ENCODE data around the gene HBP1.
A peak's percentile ranks its signal among the peaks of the same experiment; 100 is the strongest.
"Not testable (repeated sequence)": the region's sequence is repeated elsewhere in the genome, so short reads cannot be mapped to it uniquely, and the experiment has no call there.

The HBP1 gene, protein sequence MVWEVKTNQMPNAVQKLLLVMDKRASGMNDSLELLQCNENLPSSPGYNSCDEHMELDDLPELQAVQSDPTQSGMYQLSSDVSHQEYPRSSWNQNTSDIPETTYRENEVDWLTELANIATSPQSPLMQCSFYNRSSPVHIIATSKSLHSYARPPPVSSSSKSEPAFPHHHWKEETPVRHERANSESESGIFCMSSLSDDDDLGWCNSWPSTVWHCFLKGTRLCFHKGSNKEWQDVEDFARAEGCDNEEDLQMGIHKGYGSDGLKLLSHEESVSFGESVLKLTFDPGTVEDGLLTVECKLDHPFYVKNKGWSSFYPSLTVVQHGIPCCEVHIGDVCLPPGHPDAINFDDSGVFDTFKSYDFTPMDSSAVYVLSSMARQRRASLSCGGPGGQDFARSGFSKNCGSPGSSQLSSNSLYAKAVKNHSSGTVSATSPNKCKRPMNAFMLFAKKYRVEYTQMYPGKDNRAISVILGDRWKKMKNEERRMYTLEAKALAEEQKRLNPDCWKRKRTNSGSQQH

DNA sequence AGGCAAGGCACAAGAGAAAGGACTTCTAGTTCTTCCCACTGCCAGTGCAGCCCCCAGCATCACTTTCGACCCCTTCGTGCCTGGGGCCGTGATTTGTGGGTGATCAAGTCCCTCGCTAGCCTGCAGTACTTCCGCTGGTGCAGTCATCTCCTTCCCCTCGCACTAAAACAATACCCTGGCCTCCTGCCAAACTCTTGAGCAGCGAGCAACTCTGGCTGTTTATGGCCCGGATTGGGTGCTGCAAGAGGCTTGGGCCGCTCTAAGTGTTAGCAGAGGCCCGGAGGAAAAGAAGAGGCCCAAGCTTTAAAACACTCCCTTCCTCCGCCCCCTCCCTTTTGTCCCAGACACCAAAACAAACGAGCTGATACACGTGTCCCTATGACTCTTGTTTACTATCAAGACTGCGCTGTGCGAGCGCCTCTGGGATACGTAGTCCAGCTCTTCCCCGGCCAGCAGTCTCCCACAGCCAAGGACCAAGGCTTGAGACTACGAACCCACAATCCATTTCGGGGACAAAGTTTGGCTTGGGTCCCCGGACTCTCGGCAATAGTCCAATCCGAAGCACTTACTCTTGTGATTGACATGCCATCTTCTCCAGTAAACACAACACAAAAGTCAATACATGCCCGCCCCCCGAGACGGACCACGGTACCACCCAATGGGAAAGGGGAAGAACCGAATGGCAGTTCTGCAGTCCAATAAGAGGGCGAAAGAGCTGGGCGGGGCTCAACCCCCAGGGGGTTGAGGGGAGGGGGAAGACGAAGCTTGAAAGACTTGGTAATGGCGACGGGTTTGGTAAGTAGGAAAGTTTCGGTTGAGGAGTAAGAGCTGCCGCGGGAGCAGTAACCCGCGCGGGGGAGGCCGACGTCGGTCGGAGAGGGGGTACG is at the start of gene HBP1:
TSS of gene HBP1 (plus strand) at position 771 of the 887 bp plus-strand sequence. CDS start 10,891 bp downstream, outside the sequence.
- peak; percentile 100 for DNase-seq (ENCODE audit: low spot score)

- DNase-seq (ENCODE audit: low spot score), result no peak
Observed at GRCh38 chr7:107119376-107120105, 49.3 kb upstream of the HBP1 start.

- no peak for DNase-seq (ENCODE audit: low spot score)
Observed at GRCh38 chr7:107122486-107122911, 46.3 kb upstream of the HBP1 start.

DNA sequence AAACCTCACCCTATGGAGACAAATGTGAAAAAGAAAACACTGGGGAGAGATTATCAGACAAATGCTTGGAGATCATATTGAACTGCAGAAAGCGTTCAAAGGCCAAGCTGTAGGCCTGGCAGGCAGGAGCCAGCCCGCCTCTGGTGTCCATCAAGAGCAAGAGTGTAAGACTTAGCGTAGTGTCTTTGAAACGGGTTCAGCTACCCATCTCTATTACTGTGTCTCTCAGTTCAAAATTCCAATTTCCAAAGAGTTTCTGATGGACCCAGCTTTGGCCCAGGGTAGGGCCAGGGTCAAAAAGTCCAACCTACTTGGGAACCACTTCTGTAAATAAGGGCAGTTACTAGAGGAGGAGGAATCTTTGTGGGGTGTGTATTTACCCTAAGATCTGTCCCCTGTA is 45.4 kb upstream of the HBP1 start:
- no peak for DNase-seq (ENCODE audit: low spot score)

- DNase-seq (ENCODE audit: low spot score), result no peak
Observed at GRCh38 chr7:107125475-107125874, 43.3 kb upstream of the HBP1 start.

DNA sequence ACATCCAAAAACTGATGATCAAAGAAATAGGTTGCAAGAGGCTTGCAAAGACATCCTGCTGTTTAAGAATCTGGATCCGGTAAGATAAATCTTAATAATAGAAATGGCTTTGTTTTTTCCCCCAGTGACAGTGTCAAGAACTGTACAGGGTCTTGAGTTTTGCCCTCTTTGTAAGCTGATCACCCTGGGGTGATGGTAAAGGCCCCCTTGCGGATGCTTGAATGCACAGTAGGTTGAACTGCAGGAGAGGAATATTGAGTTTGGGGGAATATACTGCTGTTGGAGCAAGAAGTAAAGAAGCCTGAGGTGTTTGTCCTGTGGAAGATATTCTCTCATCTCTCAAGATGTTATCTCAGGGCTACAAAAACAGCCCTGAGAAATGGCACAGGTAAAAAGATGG is 40.6 kb upstream of the HBP1 start:
- DNase-seq (ENCODE audit: low spot score), result no peak

- DNase-seq (ENCODE audit: low spot score), result no peak
Observed at GRCh38 chr7:107128748-107129147, 40.1 kb upstream of the HBP1 start.

- DNase-seq (ENCODE audit: low spot score), result no peak
Observed at GRCh38 chr7:107130487-107131220, 38.1 kb upstream of the HBP1 start.

- DNase-seq (ENCODE audit: low spot score), result no peak
Observed at GRCh38 chr7:107133396-107133795, 35.4 kb upstream of the HBP1 start.

DNA sequence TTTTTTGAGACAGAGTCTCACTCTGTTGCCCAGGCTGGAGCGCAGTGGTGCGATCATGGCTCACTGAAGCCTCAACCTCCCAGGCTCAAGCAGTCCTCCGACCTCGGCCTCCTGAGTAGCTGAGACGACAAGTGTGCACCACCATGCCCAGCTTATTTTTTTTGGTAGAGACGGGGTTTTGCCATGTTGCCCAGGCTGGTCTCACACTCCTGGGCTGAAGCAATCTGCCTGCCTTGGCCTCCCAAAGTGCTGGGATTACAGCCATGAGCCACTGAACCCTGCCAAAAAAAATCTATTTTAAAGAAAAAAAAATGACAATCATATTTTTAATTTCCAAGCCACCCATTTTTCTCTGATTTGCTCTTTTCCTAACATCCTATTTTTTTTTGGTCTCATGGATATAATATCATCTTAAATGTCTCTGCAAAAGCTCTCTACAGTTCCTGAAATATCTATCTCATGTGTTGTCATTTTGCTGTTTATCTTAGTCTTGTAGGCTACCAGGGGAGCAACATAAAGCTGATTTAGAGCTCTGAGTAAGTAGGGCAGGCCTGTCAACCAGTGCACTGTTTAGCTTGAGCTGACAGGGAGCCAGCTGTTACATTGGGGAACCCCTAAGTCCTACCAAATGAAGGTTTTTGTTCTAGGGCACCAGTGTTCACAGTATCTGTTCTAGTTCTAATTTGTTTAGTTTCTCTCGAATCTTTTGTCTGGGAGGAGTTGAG is 29.9 kb upstream of the HBP1 start:
- no peak for DNase-seq (ENCODE audit: low spot score)

DNA sequence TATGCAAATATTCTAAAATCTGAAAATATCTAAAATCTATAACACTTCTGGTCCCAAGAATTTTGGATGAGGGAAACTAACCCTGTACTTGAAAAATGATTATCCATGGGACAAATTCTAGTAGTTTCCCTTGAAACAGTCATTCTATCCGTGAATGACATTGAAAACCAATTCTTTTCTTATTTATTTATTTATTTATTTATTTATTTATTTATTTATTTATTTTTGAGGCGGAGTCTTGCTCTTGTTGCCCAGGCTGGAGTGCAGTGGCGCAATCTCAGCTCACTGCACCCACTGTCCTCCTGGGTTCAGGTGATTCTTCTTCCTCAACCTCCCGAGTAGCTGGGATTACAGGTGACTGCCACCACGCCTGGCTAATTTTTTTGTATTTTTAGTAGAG is 24.9 kb upstream of the HBP1 start:
- DNase-seq (ENCODE audit: low spot score), result not testable (repeated sequence)

GRCh38 chr7:107145067-107145838 is 23.6 kb upstream of the HBP1 start:
- DNase-seq (ENCODE audit: low spot score), result no peak

- peak; percentile 82 for DNase-seq (ENCODE audit: low spot score)
Observed at GRCh38 chr7:107147464-107148393, 21.1 kb upstream of the HBP1 start.

- DNase-seq (ENCODE audit: low spot score), result no peak
Observed at GRCh38 chr7:107148721-107149120, 20.1 kb upstream of the HBP1 start.

DNA sequence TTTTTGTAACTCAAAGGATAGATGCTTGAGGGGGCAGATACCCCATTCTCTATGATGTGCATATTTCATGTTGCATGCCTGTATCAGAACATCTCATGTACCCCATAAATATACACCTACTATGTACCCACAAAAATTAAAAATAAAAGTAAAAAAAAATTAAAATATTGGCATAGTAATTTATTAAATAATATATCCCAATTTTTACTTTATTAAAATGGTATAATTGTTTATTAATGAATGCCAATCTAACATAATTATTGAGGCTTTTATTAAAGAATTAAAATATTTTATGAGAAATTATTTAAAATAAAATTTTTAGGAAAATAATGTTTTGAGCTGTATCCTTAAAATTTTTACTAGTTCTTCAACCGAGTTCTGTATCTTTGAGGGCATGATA is 18.9 kb upstream of the HBP1 start:
- DNase-seq (ENCODE audit: low spot score), result no peak

- peak; percentile 92 for DNase-seq (ENCODE audit: low spot score)
Observed at GRCh38 chr7:107150375-107151073, 18.3 kb upstream of the HBP1 start.

DNA sequence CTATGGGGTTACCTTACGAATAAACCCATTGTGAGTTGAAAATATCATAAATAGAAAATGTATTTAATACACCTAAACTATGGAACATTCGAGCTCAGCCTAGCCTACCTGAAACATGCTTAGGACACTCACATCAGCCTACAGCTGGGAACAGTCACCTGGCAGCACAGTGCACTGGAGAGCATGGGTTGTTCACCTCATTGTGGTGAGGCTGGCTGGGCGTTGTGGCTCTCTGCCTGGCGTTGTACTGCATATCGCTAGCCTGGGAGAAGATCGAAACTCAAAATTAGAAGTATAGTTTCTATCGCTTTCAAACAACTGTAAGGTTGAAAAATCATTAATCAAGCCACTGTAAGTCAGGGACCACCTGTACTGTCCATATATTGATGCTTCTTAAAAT is 17.3 kb upstream of the HBP1 start:
- DNase-seq (ENCODE audit: low spot score), result no peak

DNA sequence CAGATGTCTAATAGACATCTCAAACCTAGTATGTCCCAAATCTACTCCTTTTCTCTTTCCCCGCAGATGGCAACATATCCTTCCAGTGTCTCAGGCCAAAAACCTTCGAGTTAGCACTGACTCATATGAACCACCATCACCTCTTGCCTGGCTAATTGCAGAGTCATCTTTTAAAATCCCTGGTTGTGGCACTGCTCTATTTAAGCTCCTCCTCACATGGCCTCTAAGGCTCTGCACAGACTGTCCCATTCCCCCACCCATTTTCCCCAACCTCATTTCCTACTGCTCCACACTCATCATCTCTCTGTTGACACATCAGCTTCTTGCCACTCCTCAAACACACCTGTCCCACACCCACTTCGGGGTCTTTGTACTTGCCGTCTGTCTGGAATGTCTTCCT is 16.8 kb upstream of the HBP1 start:
- no peak for DNase-seq (ENCODE audit: low spot score)
